Measurements from ENCODE around the gene GHRH.

DNA sequence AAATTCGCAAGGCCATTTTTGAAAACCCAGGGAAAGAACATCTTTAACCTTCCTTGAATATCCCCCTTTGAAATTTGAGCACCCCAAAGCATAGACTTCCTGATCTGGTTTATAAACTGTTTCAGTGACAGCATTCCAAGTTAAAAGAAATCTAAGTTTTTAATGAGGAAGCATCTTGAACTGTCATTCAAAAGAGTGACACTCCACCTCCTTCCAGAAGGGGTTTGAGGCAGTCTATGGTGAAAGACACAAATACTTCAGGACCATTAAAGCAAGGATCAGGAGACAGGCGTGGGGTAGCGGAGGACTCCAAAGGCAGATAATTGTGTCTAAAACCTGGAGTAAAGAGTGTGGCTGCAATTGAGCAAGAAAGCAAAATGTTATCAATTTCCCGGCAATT lies 691 bp downstream of the GHRH start:
- no peak for TF ChIP-seq ARNT (IDR thresholded peaks at IDR 0.05)
- no peak for TF ChIP-seq BHLHE40 (IDR thresholded peaks at IDR 0.05; ENCODE audit: borderline replicate concordance)
- TF ChIP-seq SUZ12 (IDR thresholded peaks at IDR 0.05): no peak
- TF ChIP-seq SP1 (IDR thresholded peaks at IDR 0.05): no peak
- TF ChIP-seq HDGF (IDR thresholded peaks at IDR 0.05; ENCODE audit: borderline replicate concordance): no peak
- no peak for TF ChIP-seq FOXM1 (IDR thresholded peaks at IDR 0.05; ENCODE audit: borderline replicate concordance)
- TF ChIP-seq FOXA1 (IDR thresholded peaks at IDR 0.05): no peak
- TF ChIP-seq TARDBP (IDR thresholded peaks at IDR 0.05): no peak
- TF ChIP-seq FOXK2 (IDR thresholded peaks at IDR 0.05): no peak
- TF ChIP-seq NFRKB (IDR thresholded peaks at IDR 0.05): no peak
- no peak for TF ChIP-seq L3MBTL2 (conservative IDR thresholded peaks at IDR 0.05)
- no peak for TF ChIP-seq ZNF384 (IDR thresholded peaks at IDR 0.05)

Data from HEK293T (cell line).